HG02759 (cell line): Measurements from ENCODE around the gene PYCARD.
A peak's percentile ranks its signal among the peaks of the same experiment; 100 is the strongest.
"Not testable (repeated sequence)": the region's sequence is repeated elsewhere in the genome, so short reads cannot be mapped to it uniquely, and the experiment has no call there.

Experiments used
- ATAC-seq: cut with Tn5 transposase; IDR thresholded peaks from one replicate; pipeline ENCODE4 v1.9.1; 2021; ENCODE audit warnings: mild to moderate bottlenecking, moderate library complexity; ENCODE audit not compliant: unreplicated experiment

PYCARD gene

DNA sequence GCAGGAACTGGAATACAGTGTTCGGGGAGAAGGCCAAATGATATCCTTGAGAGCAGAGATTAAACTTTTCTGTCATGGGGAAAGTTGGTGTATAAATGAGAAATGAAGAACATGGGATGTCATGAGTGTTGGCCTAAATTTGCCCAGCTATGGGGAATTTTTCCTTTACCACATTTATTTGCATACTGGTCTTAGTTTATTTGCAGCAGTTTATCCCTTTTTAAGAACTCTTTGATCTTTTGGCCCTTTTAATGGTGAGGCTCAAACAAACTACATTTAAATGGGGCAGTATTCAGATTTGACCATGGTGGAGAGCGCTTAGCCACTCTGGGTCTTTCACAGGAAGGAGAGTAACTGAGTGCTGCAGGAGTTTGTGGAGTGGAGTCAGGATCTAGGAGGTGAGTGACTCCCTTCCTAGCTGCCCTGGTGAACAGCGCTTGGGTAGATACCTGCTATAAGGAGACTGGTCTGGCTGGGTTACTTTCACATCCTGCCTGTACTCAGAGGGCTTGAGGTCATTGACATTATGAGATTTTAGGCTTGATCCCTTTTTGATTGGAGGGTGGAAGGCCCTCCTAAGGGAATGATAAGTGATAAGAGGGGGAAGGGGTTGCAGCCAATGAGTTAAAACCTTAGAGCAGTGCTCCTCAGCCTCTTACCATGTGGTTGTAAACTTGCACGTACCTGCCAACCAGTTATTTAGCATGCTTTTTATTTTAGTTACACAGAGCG is 10.7 kb downstream of the PYCARD start:
- ATAC-seq, result no peak

DNA sequence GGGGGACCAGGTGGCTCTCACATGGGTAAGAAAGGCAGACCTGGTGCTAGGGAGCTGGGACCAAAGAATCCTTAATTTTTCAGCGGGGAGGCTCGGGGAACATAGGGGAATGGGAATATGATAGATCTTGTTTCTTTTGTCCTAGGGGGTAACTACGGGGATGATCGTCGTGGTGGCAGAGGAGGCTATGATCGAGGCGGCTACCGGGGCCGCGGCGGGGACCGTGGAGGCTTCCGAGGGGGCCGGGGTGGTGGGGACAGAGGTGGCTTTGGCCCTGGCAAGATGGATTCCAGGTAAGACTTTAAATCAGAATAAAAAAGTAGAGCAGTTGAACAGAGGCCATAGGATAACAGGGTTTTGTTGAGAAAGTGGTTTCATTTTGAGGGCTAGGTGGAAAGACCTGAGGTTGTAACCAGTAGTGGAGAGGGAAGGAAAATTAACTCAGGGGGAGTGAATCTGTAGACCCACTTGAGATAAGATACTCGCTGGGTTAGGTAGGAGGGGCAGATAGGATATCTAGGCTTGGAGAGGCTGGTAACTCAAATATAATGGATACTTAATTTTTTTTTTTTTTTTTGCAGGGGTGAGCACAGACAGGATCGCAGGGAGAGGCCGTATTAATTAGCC is 11.6 kb downstream of the PYCARD start:
- ATAC-seq, result no peak

DNA sequence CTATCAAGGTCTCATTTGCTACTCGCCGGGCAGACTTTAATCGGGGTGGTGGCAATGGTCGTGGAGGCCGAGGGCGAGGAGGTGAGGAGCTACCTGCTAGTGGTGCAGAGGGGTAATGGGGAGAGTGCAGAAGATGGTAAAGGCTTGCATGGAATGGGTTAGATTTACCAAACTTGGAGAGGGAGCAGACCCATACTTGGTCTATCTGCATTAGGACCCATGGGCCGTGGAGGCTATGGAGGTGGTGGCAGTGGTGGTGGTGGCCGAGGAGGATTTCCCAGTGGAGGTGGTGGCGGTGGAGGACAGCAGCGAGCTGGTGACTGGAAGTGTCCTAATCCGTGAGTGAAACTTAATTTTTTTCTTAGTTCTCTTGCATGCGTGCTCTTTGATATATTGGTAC is 12.5 kb downstream of the PYCARD start:
- no peak for ATAC-seq

DNA sequence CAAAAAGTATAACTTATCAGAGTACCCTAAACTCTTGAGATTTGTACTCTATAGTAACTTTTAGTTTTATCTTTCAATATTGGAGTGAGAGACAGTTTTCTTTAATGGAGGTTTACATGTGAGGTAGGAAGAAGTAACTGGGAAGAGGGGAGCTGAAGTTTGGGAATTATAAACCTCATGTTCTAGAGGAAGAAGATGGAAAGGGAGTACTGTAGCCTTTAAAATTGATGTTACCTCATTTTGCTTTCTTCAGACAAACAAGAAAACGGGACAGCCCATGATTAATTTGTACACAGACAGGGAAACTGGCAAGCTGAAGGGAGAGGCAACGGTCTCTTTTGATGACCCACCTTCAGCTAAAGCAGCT is 13.2 kb downstream of the PYCARD start:
- no peak for ATAC-seq

DNA sequence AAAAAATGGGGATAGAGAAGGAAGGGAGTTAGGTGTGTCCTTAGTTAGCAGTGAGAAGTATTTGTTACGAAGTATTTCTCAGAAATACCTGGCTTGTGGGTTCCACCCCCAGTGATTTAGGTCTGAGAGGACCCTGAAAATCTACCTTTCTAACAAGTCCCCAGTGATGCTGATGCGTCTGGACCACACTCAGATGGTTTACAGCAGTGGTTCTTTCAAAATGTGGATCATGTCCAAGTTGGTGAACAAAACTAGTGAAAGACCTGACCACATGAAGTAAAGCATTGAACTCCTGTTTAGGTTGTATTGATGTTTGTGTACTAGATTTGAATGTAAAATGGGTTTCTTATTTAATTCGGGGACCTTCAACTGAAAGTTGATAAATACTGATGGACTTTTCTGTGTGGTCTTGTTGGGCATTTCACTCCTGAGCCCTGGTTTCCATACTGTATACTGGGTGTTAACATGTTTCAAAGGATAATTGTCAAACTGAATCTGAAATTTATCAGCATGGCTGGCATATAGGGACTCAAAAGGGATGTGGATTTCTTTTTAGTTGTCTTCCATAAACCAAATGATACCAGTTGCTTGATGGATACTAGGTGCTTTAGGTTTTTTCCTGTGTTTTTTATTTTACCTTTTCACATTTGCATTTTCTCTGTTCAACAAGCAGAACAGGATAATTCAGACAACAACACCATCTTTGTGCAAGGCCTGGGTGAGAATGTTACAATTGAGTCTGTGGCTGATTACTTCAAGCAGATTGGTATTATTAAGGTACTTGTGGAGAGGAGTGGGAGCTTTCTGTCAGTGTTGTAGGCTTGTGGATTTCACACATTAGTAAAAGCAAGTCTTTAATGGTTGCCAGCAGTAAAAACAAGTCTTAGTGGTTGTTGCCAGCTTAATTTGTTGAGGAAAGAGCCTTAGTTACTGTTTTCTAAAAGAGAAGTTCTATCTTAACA is 13.8 kb downstream of the PYCARD start:
- no peak for ATAC-seq

DNA sequence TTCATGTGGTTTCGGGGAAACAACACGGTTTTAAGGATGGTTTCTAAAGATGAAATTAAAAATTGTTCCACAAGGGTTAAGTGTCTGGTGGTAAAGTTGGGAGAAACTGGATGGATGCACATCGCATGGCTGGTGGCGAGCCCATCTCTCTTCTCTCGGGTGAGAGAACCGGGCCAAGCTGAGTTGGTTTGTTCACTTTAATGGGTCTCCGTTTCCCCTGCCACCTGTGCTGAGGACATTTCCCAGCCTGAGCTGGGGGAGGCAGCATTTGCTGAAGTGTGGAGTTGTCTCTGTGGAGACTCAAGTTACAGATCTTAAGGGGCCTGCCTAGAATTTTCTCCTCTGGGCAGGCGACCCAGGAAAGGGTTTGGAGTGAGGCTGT is 14.8 kb downstream of the PYCARD start:
- no peak for ATAC-seq

DNA sequence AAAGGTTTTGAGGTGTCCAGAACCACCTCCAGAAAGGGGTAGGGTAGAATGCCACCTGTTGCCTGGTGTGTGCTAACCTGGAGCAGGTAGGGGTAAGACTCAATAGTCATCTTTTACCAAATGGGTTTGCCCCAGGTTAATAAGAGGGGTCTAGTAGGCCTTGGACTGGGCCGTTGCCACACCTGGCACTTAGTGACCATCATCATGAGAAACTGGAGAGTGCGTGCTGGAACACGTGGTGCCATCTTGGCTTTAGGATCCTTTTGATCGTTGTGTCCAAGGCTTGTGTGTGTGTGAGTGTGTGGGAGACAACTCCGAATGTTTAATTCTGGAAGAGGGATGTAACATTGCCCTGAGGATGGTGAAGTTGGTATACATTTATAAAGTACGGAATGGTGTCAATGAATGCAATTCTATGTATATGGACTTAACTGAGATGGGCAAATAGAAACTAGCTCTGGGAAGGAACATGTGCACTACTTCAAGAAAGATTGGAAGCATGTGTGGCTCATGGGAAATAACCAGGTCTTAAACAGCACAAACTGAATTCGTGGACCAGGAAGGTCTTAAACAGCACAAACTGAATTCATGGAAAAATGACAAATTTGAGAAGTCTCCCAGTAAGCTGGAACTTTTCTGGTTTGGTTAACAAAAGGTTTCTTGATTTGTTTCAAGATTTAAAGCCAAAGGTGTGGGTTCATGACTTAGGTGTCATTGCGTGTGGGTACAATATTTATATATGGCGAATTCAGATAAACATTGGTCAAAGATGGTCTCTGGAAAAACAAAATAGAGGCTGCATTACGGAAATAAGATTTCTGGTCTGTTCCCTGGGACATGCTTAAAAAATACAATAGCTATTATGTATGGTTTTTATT is 15.4 kb downstream of the PYCARD start:
- no peak for ATAC-seq

DNA sequence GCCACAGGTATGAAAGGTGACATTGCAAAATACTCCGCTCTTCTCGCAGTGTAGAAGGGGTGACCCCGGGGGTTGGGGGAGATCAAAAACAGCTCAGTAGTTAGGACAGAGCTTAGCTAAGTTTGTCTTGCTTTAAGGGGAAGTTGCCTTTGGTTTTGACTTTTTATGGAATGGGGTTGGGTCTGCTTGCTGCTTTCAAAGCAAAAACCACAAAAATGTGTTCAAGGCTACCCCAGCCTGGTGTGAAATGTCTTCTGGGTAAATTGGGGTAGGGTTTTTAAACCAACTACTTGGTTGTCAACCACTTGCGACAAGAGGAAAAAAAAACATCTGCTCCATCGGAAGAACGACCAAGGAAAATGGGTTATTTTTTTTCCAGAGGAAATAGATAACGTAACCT is 16.4 kb downstream of the PYCARD start:
- no peak for ATAC-seq

DNA sequence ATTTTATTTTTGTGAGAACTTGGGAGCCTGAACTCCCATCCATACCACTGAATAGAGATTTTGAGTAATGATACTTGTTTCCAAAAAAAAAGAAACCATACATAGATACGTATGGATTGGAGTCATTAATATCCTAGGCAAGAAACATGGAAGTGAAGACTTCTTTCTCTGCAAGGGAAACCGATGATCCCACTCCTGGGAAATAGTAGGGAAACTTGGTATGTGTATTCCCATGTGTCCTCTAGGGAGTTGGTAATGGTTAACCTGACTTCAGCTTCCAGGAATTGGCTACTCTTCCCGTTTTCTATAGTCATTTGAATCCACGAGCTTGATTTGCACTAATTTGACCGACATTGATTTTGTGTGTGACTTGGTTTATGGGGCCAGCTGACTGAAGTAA is 17.2 kb downstream of the PYCARD start:
- no peak for ATAC-seq

DNA sequence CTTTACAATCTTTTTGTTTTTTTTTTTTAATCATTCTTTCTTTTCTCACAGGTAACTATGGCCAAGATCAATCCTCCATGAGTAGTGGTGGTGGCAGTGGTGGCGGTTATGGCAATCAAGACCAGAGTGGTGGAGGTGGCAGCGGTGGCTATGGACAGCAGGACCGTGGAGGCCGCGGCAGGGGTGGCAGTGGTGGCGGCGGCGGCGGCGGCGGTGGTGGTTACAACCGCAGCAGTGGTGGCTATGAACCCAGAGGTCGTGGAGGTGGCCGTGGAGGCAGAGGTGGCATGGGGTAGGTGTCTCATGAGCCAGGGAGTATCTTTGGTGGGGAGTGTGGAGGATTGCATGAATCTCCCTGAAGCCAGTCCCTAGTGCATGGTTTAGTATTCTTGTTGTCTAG is 17.7 kb downstream of the PYCARD start:
- ATAC-seq, result no peak

DNA sequence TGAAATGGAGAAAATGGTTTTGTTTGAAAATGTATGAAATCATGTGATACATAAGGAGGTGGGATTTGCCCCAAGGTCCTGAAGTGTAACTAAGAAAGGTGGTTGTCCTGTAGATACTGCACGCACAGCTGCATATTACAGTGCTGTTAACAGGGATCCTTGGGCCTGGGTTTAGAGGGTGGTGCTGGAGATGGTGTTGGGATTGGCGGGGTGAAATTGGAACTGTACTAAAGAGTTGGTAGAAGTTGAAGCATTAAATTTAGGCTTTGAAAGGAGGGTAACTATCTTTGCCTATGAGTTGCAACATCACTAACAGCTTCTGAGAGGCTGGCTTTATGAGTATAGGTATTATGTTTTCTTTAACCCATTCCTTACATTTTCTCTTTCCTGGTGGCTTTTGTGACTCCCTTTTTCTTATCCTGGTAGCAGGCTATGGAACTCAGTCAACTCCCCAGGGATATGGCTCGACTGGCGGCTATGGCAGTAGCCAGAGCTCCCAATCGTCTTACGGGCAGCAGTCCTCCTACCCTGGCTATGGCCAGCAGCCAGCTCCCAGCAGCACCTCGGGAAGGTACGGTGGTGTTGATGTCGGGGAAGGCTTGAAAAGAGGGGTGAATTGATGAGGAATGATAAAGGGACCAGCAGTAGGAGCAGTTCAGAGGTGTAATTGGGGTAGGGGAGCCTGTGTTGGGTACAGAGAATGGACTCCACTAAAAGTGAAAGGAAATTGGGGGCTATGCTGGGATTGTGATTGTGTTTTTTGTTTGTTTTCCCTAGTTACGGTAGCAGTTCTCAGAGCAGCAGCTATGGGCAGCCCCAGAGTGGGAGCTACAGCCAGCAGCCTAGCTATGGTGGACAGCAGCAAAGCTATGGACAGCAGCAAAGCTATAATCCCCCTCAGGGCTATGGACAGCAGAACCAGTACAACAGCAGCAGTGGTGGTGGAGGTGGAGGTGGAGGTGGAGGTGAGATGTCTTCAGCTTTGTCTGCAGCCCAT is 18.8 kb downstream of the PYCARD start:
- ATAC-seq, result no peak

DNA sequence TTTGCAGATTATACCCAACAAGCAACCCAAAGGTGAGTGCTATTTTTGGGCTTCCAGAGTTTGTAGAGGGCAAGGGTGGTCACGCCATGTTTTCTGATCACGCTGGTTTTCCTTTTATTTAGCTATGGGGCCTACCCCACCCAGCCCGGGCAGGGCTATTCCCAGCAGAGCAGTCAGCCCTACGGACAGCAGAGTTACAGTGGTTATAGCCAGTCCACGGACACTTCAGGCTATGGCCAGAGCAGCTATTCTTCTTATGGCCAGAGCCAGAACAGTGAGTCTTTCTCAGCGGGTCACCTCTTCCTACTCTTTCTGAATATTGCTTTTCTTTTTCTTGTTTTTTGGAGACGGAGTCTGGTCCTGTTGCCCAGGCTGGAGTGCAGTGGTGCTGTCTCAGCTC is 20.2 kb downstream of the PYCARD start:
- ATAC-seq, result no peak

DNA sequence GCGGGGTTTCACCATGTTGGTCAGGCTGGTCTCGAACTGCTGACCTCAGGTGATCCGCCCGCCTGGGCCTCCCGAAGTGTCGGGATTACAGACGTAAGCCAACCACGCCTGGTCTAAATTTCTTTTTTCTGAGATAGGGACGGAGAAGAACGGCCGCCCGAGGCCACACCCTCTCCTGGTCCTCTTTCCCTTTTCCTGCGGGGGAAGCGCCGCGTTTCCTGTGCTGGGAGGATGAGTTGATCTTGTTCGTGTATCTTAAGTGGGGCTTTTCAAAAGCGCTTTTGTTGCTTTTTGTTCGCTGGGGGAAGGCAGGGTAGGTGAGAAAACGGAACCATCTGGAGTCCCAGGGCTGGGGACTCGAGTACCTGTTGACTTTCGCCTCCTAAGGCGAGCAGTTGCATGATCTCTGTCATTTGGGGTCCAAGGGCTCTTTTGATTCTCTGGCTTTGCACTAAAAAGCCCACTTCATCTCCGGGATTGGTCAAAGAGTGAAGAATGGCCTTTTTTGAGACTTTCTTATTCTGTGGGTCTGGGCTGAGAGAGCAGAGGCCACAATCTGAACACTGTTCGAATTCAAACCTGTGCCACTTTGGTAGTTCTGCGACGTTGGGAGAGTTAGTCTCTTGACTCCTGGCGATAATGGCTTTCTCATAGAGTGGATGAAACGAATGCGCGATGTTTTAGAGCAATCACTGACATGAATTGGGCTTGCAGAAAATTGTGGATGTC is 21.3 kb downstream of the PYCARD start:
- ATAC-seq, result no peak

DNA sequence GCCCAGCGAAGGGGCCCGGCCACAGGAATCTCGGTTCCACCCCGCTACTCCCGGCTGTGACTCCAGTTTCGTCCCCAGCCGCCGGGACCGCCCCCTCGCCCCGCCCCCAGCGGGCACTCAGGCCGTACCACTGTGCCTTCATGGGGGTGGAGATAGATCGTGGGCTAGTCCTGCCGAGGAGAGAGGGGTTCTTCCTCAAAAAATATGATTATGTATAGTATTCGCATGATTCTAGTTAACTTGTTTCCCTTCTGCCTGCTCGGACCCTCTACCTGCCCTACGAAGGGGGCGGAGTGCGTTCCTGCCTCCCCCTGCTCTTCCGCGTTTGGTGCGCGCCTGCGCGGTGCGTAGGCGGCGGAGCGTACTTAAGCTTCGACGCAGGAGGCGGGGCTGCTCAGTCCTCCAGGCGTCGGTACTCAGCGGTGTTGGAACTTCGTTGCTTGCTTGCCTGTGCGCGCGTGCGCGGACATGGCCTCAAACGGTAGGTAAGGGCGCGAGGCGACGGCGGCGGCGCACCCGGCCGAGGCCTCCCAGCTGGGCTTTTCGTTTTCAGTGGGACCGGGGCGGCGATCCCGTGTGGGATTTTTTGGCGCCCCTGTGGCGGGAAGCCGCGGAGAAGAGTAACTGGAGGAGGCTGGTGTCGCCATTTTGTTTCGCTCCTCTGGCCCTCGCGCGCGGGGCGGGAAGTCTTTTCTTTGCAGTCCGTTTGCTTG is 22.7 kb downstream of the PYCARD start, which contains the start of gene FUS:
FUS (plus strand) TSS at position 393 of the 713 bp plus-strand sequence; CDS start at position 469, 76 bp downstream.
- peak; percentile 57 for ATAC-seq

DNA sequence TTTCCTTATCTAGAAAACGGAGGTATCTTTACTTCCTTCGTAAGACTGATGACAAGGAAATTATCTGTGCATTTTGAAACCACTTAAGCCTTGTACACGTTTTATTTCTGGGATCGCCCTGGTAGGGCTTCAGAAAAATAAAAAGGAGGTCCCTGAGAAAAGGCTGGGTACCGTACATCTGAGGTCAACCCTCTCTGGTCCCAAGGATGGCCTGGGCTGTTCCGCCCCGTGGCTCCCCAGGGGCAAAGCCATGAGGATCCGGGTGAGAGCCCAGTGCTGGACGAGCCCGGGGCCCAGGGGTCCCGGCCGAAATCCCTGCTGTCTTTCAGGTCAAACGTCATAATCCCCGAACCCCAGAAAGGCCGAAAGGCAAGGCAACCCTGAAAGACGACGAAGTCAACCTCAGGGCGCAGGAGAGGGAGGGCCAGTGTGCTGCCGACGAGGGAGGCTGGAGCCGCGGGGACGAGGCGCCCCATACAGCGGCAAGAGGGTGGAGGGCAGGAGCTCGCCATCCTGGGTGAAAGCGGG is 23.3 kb downstream of the PYCARD start:
- ATAC-seq, result peak; percentile 1

DNA sequence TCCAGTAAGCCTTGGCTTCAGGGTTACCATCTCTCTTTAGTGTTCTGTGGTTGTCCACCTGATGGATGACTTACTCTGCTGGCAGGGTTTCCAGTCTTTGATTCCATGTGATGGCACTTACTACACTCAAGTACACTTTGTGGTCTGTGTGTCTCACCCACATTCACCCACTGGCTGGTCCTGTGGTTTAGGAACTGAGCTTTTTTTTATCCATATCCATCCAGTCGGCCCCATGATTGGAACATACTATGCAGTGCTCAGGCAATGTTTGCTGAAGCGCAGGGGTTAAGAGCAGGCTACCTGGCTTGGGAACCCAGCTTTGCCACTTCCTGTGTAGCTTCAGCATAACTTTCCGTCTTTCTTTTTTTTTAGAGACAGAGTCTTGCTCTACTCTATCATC is 25.4 kb downstream of the PYCARD start:
- no peak for ATAC-seq

DNA sequence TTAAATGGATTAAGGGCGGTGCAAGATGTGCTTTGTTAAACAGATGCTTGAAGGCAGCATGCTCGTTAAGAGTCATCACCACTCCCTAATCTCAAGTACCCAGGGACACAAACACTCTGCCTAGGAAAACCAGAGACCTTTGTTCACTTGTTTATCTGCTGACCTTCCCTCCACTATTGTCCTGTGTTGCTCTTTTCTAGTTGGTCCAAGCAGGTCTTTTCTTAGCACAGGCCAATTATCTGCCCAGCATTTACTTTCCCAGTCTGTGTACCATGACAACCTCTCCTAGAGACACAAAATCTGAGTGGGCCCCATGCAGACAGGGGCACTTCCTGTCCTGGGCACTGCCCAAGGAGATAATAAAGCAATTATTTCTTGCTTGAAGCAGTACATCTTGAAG is 32.5 kb downstream of the PYCARD start:
- ATAC-seq, result not testable (repeated sequence)

DNA sequence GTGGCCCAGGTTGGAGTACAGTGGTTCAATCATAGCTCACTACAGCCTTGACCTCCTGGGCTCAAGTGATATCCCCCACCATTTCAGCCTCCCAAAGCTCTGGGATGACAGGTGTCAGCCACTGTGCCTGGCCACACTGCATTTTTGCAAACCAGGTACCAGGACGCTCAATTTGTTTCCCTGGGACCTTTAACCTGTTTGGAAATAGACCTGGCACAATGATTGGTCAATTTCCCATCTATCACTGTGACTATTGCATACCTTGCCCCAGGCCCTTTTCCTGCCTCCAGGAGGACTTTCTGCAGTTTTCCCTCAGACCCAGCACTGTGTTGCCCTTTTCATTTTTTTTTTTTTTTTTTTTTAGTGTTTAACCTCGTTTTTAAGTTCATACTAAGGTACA is 33.7 kb downstream of the PYCARD start:
- ATAC-seq, result no peak
